GM12865 (cell line): ENCODE results near the gene AGFG1.

ENCODE experiments used
- DNase-seq: peaks from one replicate; pipeline ENCODE4 v3.0.0; 2010; ENCODE audit warnings: low read depth
- H3K4me3 ChIP-seq: 2 replicates; pipeline ENCODE4 v1.5.1; 2011; ENCODE audit warnings: mild to moderate bottlenecking, low read depth, low read length, control low read depth
- CTCF ChIP-seq: IDR thresholded peaks from 2 replicates; pipeline ENCODE4 v1.5.1; 2011; ENCODE audit warnings: low read length, control low read depth, low read depth, inconsistent platforms; ENCODE audit not compliant: insufficient read depth; ENCODE audit errors: missing control alignments

The AGFG1 gene

DNA sequence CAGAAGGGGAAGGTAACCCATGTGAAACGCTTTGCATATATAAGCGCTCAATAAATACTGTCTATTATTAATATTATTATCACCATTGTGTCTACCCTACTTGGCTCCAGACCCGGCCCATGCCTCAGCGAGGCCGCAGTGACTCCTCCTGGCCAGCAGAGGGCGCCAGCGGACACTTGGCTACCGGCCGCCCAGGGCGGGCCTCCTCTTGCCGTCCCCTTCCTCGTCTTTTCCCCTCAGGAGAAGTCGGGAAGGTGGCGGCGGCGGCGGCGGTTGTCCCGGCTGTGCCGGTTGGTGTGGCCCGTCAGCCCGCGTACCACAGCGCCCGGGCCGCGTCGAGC lies at the start of gene AGFG1:
Gene AGFG1, plus strand, starts transcription at position 233 of the 341 bp plus-strand sequence. CDS start 266 bp downstream, outside the sequence.
- DNase-seq, result peak; percentile 84
- H3K4me3 ChIP-seq, result peak within 1 kb of the TSS; percentile 94
- TF ChIP-seq CTCF, result peak; percentile 94

DNA sequence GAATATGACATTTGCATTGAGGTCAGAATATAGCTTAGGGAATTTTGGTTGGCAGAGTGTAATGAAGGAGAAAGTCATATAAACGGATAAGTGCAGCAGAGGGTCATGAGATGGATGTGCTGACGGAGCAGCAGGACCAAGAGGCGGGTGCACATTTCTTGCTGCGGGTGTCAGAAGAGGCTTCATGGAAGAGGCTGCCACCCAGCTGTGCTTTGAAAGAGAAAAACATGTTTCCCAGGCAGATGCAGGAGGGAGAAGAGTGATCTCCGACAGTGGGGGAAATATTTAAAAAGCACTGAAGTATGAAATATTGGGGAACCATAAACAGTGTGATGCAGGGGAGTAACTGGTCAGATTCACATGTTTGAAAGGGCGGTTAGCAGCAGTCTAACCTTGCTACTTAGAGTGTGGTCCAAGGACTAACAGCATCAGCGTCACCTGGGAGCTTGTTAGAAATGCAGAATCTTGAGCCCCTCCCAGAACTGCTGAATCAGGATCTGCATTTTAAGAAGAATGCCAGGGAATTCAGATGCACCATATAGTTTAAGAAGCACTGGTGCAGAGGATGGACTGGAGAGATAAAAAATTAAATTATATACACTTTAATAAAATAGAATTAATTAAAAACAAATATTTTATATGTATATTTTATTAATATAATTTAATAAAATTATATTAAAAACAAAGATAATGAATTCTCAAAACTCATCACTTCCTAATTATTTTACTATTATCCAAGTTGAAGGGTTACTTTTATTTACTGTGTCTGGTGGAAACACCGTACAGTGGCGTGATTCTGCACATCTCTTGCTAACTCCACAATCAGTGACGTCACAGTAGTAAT lies 48.1 kb upstream of the AGFG1 start:
- no peak overlapping the region for H3K4me3 ChIP-seq
- TF ChIP-seq CTCF, result no peak
- DNase-seq, result no peak

GRCh38 chr2:227428731-227429285 lies 43.1 kb upstream of the AGFG1 start:
- TF ChIP-seq CTCF, result no peak
- DNase-seq, result no peak
- H3K4me3 ChIP-seq, result no peak overlapping the region

DNA sequence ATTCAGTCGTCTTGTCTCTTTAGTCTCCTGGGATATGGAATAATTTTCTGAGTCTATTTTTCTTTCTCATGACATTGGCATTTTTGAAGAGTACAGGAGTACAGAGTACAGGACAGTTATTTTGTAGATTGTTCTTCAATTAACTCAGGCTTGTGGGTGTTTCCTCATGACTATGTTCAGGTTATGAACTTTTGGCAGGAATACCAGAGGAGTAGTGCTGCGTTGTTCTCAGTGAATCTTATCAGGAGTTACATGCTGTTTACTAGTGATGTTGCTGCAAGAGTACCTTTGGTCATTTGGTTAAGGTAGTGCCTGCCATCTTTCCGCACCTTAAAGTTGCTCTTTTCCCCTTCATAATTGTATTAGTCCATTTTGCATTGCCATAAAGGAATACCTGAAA lies 41.3 kb upstream of the AGFG1 start:
- no peak overlapping the region for H3K4me3 ChIP-seq
- no peak for TF ChIP-seq CTCF
- no peak for DNase-seq

DNA sequence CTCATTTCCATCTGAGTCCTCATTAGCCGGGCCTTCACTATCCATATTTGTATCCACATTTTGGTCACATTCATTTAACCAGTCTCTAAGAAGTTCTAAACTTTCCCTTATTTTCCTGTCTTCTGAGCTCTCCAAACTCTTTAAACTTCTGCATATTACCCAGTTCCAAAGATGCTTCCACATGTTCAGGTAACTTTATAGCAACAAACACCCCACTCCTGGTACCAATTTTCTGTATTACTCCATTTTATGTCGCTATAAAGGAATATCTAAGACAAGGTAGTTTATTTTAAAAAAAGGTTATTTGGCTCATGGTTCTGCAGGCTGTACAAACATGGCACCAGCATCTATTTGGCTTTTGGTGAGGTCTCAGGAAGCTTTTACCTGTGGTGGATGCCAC lies 38.8 kb upstream of the AGFG1 start:
- no peak for TF ChIP-seq CTCF
- DNase-seq, result no peak
- H3K4me3 ChIP-seq, result no peak overlapping the region

DNA sequence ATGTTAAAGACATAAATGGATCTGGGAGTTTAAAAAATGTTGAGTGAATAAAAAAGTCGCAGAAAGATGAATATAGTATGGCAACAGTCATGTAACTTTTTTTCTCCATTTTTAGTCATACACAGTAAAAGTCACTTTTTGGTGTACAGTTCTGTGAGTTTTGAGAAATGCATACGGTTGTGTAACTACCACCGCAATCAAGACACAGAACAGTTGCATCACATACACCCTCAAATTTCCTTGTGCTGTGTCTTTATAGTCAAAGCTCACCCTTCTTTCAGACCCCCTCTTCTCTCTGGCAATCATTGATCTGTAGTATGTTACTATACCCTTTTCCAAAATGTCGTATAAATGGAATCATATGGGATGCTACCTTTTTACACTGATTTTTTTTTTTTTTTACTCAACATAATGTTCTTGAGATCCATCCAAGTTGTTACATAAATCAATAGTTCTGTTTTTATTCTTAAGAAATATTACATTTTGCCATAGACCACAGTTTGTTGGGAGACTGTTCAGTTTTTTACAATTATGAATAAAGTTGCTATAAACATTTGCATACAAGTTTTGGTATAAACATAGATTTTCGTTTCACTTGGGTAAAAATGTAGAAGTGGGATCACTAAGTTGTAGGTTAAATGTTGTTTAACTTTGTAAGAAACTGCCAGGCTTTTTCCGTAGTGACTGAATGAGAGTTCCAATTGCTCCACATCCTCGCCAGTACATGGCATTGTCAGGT lies 35.4 kb upstream of the AGFG1 start:
- TF ChIP-seq CTCF, result no peak
- DNase-seq, result no peak
- no peak overlapping the region for H3K4me3 ChIP-seq

DNA sequence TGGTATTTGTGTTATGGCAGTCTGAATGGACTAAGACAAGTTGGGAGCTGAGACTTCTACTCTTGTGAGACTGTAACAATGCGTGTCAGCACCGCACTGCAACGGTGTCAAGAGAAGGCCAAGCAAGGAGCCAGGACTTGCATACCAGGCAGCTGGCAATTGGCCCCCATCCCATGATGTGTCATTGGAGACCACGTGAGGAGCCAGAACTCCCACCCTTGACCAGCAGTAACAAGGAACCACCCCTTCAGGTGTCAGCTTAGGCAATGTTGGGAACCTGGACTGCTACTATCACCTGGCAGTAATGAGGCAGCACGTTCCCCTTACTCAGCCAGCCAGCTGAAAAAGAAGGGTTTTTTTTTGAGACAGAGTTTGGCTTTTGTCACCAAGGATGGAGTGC lies 32.7 kb upstream of the AGFG1 start:
- TF ChIP-seq CTCF, result no peak
- H3K4me3 ChIP-seq, result no peak overlapping the region
- no peak for DNase-seq
